GM06990 (cell line): ENCODE measurements around the gene SLC52A3.
"Not testable (repeated sequence)": the region's sequence is repeated elsewhere in the genome, so short reads cannot be mapped to it uniquely, and the experiment has no call there.

Experiments
- DNase-seq: peaks from one replicate; pipeline ENCODE4 v3.0.0-alpha.2; 2011; ENCODE audit not compliant: insufficient read length; ENCODE audit errors: extremely low read depth
- H3K27me3 ChIP-seq: replicated peaks from 2 replicates; pipeline ENCODE4 v1.6.0; 2011; ENCODE audit warnings: low read length; ENCODE audit not compliant: control insufficient read depth, insufficient read depth
- H3K36me3 ChIP-seq: 2 replicates; pipeline ENCODE4 v1.5.1; 2011; ENCODE audit warnings: low read length; ENCODE audit not compliant: control insufficient read depth, insufficient read depth
- H3K4me3 ChIP-seq: replicated peaks from 2 replicates; pipeline ENCODE4 v1.5.1; 2011; ENCODE audit warnings: low read depth, mild to moderate bottlenecking, control low read depth, low read length
- CTCF ChIP-seq: IDR thresholded peaks from 2 replicates; pipeline ENCODE4 v1.5.1; 2011; ENCODE audit warnings: low read length, control low read depth, mild to moderate bottlenecking, inconsistent platforms; ENCODE audit not compliant: insufficient read depth, poor library complexity, severe bottlenecking

Gene SLC52A3

GRCh38 chr20:768426-768978 is at the start of gene SLC52A3:
Gene SLC52A3 (minus strand): TSS chr20:768500. CDS start chr20:765774, 2,726 bp downstream.
- TF ChIP-seq CTCF = no peak
- DNase-seq = no peak

DNA sequence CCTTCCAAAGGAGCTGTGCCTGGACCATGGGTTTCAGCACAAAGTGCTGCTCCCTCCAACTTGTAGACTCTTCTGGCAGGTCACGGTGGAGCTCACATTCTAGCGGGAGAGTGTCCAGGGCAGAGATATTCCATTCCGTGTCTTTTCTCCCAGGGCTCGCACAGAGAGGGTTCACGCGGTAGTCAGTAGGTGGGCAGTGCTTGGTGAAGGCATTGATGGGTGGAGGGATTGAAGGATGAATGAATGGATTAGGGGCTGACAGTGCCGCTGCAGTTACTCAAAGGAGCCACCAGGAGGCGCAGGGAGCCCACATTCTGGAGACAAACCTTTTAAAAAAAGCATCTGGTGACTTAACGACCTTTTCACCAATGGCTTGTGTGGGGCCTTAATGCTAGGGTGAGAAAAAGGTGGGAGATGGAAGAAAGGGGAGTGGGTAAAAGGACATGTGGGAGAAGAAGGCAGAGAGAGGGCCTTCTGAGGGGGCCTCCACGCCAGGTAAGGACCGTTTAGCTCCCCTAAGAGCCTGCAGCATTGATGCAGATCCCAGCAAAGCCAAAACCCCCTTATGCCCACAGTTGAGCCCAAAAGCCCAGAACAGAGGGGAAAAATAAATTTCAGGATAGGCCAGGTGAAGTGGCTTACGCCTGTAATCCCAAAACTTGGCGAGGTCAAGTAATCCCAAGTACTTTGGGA is 47.8 kb upstream of the SLC52A3 start:
- DNase-seq = peak; percentile 27
- Histone ChIP-seq H3K27me3 (no peaks in the 10 kb centered on the region; the same call in 1 of the 2 replicates), H3K4me3 (no peak overlapping the region), H3K36me3 (no peaks in the 10 kb centered on the region)
- TF ChIP-seq CTCF = peak; percentile 99

More at GRCh38 chr20:768426-768978, at the start of gene SLC52A3:
- Histone ChIP-seq H3K4me3 (no peak within 1 kb of the TSS), H3K27me3 (no peaks in the 10 kb centered on the region; the same call in 1 of the 2 replicates), H3K36me3 (no peaks in the 10 kb centered on the region)

- H3K27me3 ChIP-seq = no peaks in the 10 kb centered on the region; the same call in 1 of the 2 replicates
- TF ChIP-seq CTCF = no peak
- H3K36me3 ChIP-seq = no peaks in the 10 kb centered on the region
Observed at GRCh38 chr20:815226-815625, 46.9 kb upstream of the SLC52A3 start.

DNA sequence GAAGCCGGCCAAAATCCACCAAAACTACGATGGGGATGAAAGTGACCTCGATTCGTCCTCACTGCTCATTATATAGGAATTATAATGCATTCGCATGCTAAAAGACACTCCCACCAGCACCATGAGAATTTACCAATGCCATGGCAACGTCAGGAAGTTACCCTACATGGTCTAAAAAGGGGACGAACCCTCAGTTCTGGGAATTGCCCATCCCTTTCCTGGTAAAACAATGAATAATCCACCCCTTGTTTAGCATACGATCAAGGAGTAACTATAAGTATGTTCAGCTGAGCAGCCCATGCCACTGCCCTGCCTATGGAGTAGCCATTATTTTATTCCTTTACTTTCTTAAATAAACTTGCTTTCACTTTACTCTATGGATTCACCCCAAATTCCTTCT is 45.1 kb upstream of the SLC52A3 start:
- no peaks in the 10 kb centered on the region for H3K36me3 ChIP-seq
- H3K27me3 ChIP-seq = no peaks in the 10 kb centered on the region; the same call in 1 of the 2 replicates
- DNase-seq = no peak
- no peak overlapping the region for H3K4me3 ChIP-seq
- TF ChIP-seq CTCF = no peak

More at GRCh38 chr20:815226-815625, 46.9 kb upstream of the SLC52A3 start:
- H3K4me3 ChIP-seq = no peak overlapping the region
- no peak for DNase-seq

DNA sequence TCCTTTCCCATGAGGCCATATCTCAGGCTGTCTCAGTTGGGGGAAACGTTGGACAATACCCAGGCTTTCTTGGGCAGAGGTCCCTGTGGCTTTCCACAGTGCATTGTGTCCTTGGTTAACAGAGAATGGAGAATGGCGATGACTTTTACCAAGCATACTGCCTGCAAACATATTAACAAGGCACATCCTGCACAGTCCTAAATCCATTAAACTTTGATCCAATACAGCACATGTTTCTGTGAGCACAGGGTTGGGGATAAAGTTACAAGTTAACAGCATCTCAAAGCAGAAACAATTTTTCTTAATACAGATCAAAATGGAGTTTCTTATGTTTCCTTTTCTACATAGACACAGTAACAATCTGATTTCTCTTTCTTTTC is 44.1 kb upstream of the SLC52A3 start:
- not testable (repeated sequence) for H3K36me3 ChIP-seq, DNase-seq, H3K27me3 ChIP-seq, H3K4me3 ChIP-seq

- not testable (repeated sequence) for H3K27me3 ChIP-seq, H3K4me3 ChIP-seq, H3K36me3 ChIP-seq, DNase-seq
Observed at GRCh38 chr20:811776-812434, 43.6 kb upstream of the SLC52A3 start.
